DOHH2 (cell line): ENCODE measurements around the gene INSYN2B.

Source experiments
- H3F3A ChIP-seq: fragments of 200-600 bp; sonication (generic), shearing (Covaris generic); 2 replicates; pipeline ENCODE4 v1.6.0; 2016; ENCODE audit warnings: antibody characterized with exemption, mild to moderate bottlenecking; ENCODE audit not compliant: control insufficient read depth, insufficient read depth
- H3K27ac ChIP-seq: fragments of 200-600 bp; sonication (generic); 2 replicates; pipeline ENCODE4 v1.5.1; 2014; ENCODE audit warnings: low read depth, mild to moderate bottlenecking, low read length, moderate library complexity
- H3K27me3 ChIP-seq: fragments of 200-600 bp; sonication (generic); 2 replicates; pipeline ENCODE4 v1.6.1; 2014; ENCODE audit warnings: mild to moderate bottlenecking, low read length, mixed read lengths; ENCODE audit not compliant: control insufficient read depth
- H3K36me3 ChIP-seq: fragments of 200-600 bp; sonication (generic); 2 replicates; pipeline ENCODE4 v1.6.1; 2014; ENCODE audit warnings: mild to moderate bottlenecking, low read length, moderate library complexity, mixed read lengths; ENCODE audit not compliant: control insufficient read depth
- H3K4me1 ChIP-seq: fragments of 200-600 bp; sonication (generic); 2 replicates; pipeline ENCODE4 v1.6.1; 2014; ENCODE audit warnings: mild to moderate bottlenecking, low read length, mixed read lengths; ENCODE audit not compliant: control insufficient read depth
- H3K4me2 ChIP-seq: fragments of 200-600 bp; sonication (generic); 2 replicates; pipeline ENCODE4 v1.6.0; 2014; ENCODE audit warnings: mild to moderate bottlenecking, low read length, moderate library complexity
- H3K4me3 ChIP-seq: fragments of 200-600 bp; sonication (generic); 2 replicates; pipeline ENCODE4 v1.5.1; 2014; ENCODE audit warnings: mild to moderate bottlenecking, low read length, mixed read lengths
- H3K79me2 ChIP-seq: fragments of 200-600 bp; sonication (generic); 2 replicates; pipeline ENCODE4 v1.6.1; 2014; ENCODE audit warnings: mild to moderate bottlenecking, low read length, mixed read lengths; ENCODE audit not compliant: control insufficient read depth
- H3K9me2 ChIP-seq: fragments of 200-600 bp; sonication (generic); replicated peaks from 2 replicates; pipeline ENCODE4 v1.6.1; 2014; ENCODE audit warnings: mild to moderate bottlenecking, low read length, mixed read lengths; ENCODE audit not compliant: control insufficient read depth
- H3K9me3 ChIP-seq: fragments of 200-600 bp; sonication (generic); 2 replicates; pipeline ENCODE4 v1.6.1; 2014; ENCODE audit warnings: antibody characterized with exemption, low read length, mixed read lengths; ENCODE audit not compliant: control insufficient read depth, insufficient read depth
- H4K20me1 ChIP-seq: fragments of 200-600 bp; sonication (generic); 2 replicates; pipeline ENCODE4 v1.6.0; 2014; ENCODE audit warnings: low read depth, mild to moderate bottlenecking, antibody characterized with exemption, low read length, moderate library complexity; ENCODE audit not compliant: control insufficient read depth, insufficient read depth
- EZH2phosphoT487 ChIP-seq: fragments of 200-600 bp; sonication (generic); IDR thresholded peaks from 2 replicates; pipeline ENCODE4 v1.6.1; 2017; ENCODE audit warnings: borderline replicate concordance, mild to moderate bottlenecking, antibody characterized with exemption, low read length, moderate library complexity, mixed read lengths
- TF ChIP-seq, protein P1 (sequence below): fragments of 200-600 bp; sonication (generic); IDR thresholded peaks from one replicate; pipeline ENCODE4 v1.5.1; 2014; ENCODE audit warnings: antibody characterized with exemption, mild to moderate bottlenecking, low read depth, low read length; ENCODE audit not compliant: poor library complexity, severe bottlenecking

The INSYN2B gene

GRCh38 chr5:169970911-169971765, 9.2 kb downstream of the INSYN2B start:
- TF ChIP-seq, protein P1, sequence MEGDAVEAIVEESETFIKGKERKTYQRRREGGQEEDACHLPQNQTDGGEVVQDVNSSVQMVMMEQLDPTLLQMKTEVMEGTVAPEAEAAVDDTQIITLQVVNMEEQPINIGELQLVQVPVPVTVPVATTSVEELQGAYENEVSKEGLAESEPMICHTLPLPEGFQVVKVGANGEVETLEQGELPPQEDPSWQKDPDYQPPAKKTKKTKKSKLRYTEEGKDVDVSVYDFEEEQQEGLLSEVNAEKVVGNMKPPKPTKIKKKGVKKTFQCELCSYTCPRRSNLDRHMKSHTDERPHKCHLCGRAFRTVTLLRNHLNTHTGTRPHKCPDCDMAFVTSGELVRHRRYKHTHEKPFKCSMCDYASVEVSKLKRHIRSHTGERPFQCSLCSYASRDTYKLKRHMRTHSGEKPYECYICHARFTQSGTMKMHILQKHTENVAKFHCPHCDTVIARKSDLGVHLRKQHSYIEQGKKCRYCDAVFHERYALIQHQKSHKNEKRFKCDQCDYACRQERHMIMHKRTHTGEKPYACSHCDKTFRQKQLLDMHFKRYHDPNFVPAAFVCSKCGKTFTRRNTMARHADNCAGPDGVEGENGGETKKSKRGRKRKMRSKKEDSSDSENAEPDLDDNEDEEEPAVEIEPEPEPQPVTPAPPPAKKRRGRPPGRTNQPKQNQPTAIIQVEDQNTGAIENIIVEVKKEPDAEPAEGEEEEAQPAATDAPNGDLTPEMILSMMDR: no peak
- no peak for TF ChIP-seq EZH2phosphoT487
- no peak overlapping the region for H3K4me2 ChIP-seq

GRCh38 chr5:169970339-169970738, 10.0 kb downstream of the INSYN2B start:
- Histone ChIP-seq H4K20me1 (0 out of 2 replicates have a peak, but pooled peaks cover 5% of the 10 kb centered on the region), H3K79me2 (no peaks in the 10 kb centered on the region), H3K9me2 (no peaks in the 10 kb centered on the region), H3K4me2 (no peak overlapping the region), H3K9me3 (no peaks in the 10 kb centered on the region), H3K4me1 (no peaks in the 10 kb centered on the region), H3K27ac (no peak overlapping the region), H3F3A (no peaks in the 10 kb centered on the region), H3K36me3 (peaks cover 6% of the 10 kb centered on the region), H3K27me3 (no peaks in the 10 kb centered on the region), H3K4me3 (no peak overlapping the region)
- no peak for TF ChIP-seq EZH2phosphoT487
- TF ChIP-seq, protein P1: no peak

More at GRCh38 chr5:169970911-169971765, 9.2 kb downstream of the INSYN2B start:
- H3K36me3 ChIP-seq: peaks cover 6% of the 10 kb centered on the region
- H3K4me1 ChIP-seq: no peaks in the 10 kb centered on the region
- H3F3A ChIP-seq: no peaks in the 10 kb centered on the region
- no peak overlapping the region for H3K4me3 ChIP-seq
- H3K79me2 ChIP-seq: no peaks in the 10 kb centered on the region
- 0 out of 2 replicates have a peak, but pooled peaks cover 5% of the 10 kb centered on the region for H4K20me1 ChIP-seq
- H3K27ac ChIP-seq: no peak overlapping the region
- no peaks in the 10 kb centered on the region for H3K9me2 ChIP-seq
- no peaks in the 10 kb centered on the region for H3K27me3 ChIP-seq
- no peaks in the 10 kb centered on the region for H3K9me3 ChIP-seq

DNA sequence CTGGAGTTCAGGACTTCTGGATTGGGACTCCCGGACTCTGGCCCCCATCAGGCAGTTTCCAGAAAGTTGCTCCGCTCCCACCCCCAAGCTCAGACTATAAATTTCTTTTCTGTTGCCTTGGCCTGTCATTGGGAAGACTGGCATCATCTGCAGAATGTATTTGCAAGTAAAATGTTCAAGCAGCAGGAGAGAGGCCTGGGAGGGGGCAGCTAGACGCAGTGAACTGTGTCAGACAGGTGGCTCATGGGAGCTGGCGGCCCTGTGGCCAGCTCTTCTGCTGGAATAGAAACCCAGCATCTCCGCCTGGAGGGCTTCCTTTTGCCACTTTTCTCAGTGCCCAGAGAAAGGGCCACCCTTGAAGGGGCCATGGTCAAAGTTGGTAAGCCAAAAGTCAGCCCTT, 16.0 kb downstream of the INSYN2B start:
- Histone ChIP-seq H3K79me2 (no peaks in the 10 kb centered on the region), H3K4me1 (no peaks in the 10 kb centered on the region), H3F3A (no peaks in the 10 kb centered on the region), H3K4me2 (no peak overlapping the region), H3K27me3 (no peaks in the 10 kb centered on the region), H3K4me3 (no peak overlapping the region), H3K9me3 (no peaks in the 10 kb centered on the region), H3K9me2 (no peaks in the 10 kb centered on the region), H3K36me3 (no peaks in the 10 kb centered on the region), H4K20me1 (no peaks in the 10 kb centered on the region), H3K27ac (no peak overlapping the region)
- TF ChIP-seq, protein P1: no peak
- TF ChIP-seq EZH2phosphoT487: no peak
